HL-60 (cell line): Measurements from ENCODE around the gene SGCE.
A peak's percentile ranks its signal among the peaks of the same experiment; 100 is the strongest.

Source experiments
- DNase-seq, 2 experiments: peaks; one replicate each; pipeline ENCODE4 v3.0.0-alpha.2; 2010 to 2020; ENCODE audit warnings: low read depth in 1 of 2, low spot score in 1 of 2
- H3K27ac ChIP-seq: fragments of 250-450 bp; sonication (Bioruptor Pico); replicated peaks from 2 replicates; pipeline ENCODE4 v1.5.1; 2020; ENCODE audit warnings: mild to moderate bottlenecking, moderate library complexity
- H3K27me3 ChIP-seq: fragments of 250-450 bp; sonication (Bioruptor Pico); 2 replicates; pipeline ENCODE4 v1.5.1; 2021; ENCODE audit warnings: mild to moderate bottlenecking, moderate library complexity; ENCODE audit not compliant: insufficient read depth, poor library complexity, severe bottlenecking
- H3K4me3 ChIP-seq: replicated peaks from 2 replicates; pipeline ENCODE4 v1.5.1; 2011; ENCODE audit warnings: mild to moderate bottlenecking, control low read depth, low read length; ENCODE audit not compliant: insufficient read depth
- CTCF ChIP-seq: IDR thresholded peaks from one replicate; pipeline ENCODE4 v1.5.1; 2011; ENCODE audit warnings: low read length, control low read depth, inconsistent platforms; ENCODE audit not compliant: insufficient read depth
- GABPA ChIP-seq: IDR thresholded peaks from 2 replicates; pipeline ENCODE4 v1.6.1; 2012; ENCODE audit warnings: low read depth
- POLR2AphosphoS5 ChIP-seq: IDR thresholded peaks from 2 replicates; pipeline ENCODE4 v1.6.1; 2012; ENCODE audit warnings: low read depth
- REST ChIP-seq: IDR thresholded peaks from 2 replicates; pipeline ENCODE4 v1.6.1; 2012; ENCODE audit warnings: low read depth; ENCODE audit not compliant: insufficient replicate concordance
- SPI1 ChIP-seq: IDR thresholded peaks from 2 replicates; pipeline ENCODE4 v1.6.1; 2012; ENCODE audit warnings: low read depth, mild to moderate bottlenecking, borderline replicate concordance

Gene SGCE

GRCh38 chr7:94657771-94658693, 2.1 kb upstream of the SGCE start:
- peaks cover 30% of the 10 kb centered on the region for H3K27me3 ChIP-seq
- H3K27ac ChIP-seq, result no peak overlapping the region
- DNase-seq, result peak; percentile 78 to 93
- TF ChIP-seq GABPA (no peak), POLR2AphosphoS5 (no peak), SPI1 (no peak), REST (no peak), CTCF (no peak)
- peak overlapping the region; percentile 45 for H3K4me3 ChIP-seq

- no peak for TF ChIP-seq REST
- TF ChIP-seq POLR2AphosphoS5, result no peak
- no peak for TF ChIP-seq GABPA
- TF ChIP-seq CTCF, result no peak
- no peak for TF ChIP-seq SPI1
- peaks cover 30% of the 10 kb centered on the region for H3K27me3 ChIP-seq
- H3K4me3 ChIP-seq, result peak overlapping the region; percentile 45
- H3K27ac ChIP-seq, result no peak overlapping the region
- no peak for DNase-seq
These were observed 1.2 kb upstream of the SGCE start for GRCh38 chr7:94656925-94657731.

GRCh38 chr7:94656658-94656924, 658 bp upstream of the SGCE start:
- Histone ChIP-seq H3K27ac (no peak overlapping the region), H3K27me3 (peaks cover 30% of the 10 kb centered on the region), H3K4me3 (no peak overlapping the region)
- no peak for TF ChIP-seq GABPA
- no peak for TF ChIP-seq REST
- no peak for DNase-seq
